HG03565 (cell line): ENCODE data around the gene ALPL.
A peak's percentile ranks its signal among the peaks of the same experiment; 100 is the strongest.

Experiments used
- ATAC-seq: cut with Tn5 transposase; IDR thresholded peaks from one replicate; pipeline ENCODE4 v1.9.1; 2021; ENCODE audit warnings: mild to moderate bottlenecking, moderate library complexity; ENCODE audit not compliant: unreplicated experiment

ALPL gene

DNA sequence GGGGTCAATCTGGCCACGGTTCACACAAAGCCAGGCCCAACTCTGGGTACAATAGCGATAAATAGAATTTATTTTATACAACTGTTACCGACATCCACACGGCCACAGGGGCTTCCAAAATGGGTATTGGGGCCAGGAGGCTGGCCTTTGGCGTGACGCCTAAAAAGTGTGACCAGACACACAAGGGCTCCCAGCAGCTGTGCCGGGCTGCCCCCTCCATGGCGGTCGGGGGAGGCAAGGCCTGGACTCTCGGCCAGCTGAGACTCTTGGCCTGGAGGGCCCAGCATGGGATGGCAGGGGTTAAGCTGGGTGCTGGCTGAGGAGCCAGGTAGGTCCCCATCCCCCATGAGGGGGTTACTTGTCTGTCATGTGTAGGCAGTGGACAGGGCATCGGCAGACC lies 87.0 kb downstream of the ALPL start:
- ATAC-seq, result no peak

DNA sequence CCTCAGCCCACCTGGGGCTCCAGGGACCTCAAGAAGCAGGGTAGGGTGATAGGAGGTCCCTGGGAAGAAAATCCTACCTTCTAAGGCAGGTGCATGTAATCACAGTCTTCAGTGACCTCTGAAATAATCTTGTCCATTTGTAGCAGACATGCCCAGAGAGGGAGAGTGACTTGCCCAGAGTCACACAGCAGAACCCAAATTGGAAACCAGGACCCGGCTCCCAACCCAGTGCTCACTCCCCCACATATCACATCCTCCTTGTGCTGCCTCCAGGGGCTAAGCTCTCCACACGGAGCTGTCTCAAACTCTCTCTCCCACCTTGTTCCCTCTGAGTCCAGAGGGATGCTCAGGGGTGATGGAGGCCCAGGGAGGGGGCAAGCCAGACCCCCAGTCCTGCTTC lies 87.4 kb downstream of the ALPL start:
- no peak for ATAC-seq

DNA sequence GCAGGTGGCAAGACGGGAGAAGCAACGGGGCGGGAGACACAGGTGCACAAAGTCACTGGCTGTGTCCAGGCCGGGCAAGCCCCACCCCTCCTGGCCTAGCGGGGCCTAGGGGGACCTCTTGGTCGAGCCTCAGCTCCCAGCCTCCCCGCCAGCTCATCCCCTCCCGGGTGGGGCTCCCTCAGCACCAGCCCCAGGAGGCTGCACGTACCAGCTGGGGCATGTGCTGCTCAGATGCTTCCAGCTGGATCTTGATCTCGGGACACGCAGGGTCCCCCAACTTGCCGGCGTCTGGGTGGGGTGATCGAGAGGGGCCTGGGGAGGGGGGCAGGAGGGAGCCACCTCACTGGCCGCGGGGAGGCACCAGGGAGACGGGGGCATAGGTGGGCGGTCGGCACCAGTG lies 88.5 kb downstream of the ALPL start:
- ATAC-seq, result no peak

DNA sequence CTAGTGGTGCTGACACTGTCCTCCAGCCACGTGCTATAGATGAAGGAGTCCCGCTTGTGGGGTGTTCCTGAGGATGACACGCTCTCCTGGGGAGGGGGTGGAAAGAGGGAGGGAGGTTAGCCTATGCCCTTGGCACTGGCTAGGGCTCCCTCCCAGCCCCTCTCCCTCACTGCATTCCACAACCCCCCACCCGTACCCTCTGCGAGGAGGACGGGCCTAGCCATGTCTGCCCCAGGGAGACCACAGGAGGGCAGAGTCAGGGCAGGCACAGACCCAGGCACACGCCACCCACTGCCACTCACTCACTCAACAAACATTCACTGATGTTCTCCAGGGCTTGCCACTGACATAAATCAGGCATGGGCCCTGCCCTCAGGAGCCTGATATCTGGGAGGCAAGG lies 89.2 kb downstream of the ALPL start:
- no peak for ATAC-seq

DNA sequence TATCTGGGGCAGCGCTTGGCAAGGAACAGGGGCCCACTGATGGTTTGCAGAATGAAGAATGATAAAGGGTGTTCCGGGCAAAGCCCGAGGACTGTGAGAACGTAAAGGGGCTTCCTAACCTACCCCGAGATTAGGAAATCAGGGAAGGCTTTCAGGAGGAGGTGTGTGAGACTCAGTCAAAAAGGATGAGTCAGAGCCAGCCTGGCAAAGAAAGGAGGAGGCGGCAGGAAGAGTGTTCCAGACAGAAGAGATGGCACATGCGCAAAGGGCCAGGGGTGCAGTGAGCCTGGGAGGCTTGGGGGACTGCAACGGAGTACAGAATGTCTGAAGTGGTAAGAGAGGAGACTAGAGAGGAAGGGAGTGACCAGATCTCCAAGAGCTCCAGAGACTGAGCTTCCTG lies 89.7 kb downstream of the ALPL start:
- ATAC-seq, result no peak

DNA sequence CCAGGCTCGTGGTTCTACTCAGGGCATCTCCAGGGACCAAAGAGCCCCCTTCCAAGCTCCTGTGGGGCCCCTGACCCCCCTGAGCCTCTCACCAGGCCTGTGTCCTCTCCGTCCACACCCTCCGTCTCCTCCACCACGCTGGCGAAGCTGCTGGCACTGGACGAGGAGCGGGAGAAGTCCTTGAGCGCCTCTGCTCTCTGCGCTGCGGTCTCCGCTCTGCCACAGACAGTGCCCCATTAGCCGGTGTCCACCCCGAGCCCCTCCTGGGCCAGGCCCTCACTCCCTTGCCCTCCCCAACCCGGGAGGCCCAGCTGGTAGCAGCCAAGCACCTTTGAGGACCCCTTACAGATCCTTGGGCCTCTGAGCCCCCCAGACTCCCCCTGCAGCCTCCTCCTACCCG lies 90.2 kb downstream of the ALPL start:
- no peak for ATAC-seq

DNA sequence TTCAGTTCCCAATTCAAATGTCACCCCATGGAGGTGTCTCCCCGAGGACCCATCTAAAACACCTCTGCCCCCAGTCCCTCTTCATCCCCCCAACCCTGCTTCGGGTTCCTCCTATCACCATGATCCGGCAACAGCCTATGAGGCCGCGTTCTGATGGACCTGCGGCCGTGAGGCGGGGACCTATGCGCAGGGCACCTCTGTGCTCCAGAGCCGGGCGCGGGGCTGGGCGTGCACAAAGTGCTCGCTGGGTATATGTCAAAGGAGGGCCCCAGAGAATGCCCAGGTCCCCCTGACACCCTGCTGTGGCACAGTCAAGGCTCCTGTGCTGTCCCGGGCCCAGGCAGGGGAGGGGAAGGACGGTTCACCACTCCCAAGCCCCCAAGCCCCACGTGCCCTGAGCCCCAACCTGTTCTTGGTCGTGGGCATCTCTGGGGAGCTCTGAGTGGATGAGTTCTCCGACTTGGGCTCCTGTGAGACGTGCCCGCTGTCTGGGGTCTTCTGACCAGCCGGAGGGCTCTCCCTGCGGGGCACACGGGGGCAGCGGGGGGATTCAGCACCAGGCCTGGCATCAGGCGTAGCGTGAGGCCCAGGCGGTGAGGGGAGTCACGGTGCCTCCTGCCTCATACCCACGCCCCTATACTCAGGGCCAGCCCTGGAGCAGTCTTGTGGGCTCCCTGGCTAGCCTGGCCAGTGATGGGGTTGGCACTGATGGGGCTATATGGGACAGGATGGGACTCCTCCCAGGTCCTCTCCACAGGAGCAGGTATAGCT lies 92.2 kb downstream of the ALPL start:
- ATAC-seq, result no peak

DNA sequence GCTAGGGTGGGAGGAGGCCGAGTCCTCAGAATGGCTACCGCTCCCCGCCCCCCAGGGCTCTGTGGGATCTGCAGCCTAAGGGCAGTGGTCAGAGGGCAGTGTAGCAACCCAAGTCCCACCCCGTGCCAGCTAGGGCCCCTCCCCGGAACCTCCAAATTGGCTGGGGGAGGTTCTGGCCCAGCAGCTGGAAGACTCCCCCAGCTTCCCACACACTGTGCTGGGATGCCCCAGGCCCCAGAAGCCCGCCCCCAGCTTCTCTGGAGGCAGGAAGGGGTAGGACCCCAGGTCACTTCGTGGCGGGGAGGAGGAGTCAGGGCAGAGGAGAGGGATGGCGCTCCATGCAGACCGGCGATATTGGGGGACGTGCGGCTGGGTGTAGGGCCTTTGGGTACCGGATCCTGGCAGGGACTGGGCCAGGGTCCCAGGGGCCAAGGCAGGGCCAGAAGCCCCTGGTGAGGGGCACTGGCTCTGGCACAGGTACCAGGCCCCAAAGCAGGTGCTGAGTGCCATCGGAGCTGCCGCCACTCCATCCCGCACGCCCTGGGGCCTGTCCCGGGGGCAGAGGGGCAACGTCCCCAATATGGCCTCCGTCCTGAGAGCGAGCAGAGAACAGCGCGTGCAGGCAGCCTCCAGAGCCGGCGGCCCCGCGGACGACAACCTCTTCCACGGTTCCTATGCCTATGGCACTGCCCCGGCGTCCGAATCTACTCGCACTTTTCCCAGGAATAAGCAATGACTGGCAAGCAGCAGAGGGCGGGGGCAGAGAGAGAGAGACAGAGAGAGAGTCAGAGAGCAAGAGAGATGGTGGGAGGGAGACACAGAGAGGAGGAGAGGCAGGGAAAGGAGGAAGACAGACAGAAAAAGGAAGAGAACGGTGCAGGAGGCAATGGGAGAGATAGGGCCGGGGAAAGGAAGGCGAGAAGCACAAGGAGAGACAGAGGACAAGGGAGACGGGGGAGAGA lies 94.2 kb downstream of the ALPL start:
- no peak for ATAC-seq

DNA sequence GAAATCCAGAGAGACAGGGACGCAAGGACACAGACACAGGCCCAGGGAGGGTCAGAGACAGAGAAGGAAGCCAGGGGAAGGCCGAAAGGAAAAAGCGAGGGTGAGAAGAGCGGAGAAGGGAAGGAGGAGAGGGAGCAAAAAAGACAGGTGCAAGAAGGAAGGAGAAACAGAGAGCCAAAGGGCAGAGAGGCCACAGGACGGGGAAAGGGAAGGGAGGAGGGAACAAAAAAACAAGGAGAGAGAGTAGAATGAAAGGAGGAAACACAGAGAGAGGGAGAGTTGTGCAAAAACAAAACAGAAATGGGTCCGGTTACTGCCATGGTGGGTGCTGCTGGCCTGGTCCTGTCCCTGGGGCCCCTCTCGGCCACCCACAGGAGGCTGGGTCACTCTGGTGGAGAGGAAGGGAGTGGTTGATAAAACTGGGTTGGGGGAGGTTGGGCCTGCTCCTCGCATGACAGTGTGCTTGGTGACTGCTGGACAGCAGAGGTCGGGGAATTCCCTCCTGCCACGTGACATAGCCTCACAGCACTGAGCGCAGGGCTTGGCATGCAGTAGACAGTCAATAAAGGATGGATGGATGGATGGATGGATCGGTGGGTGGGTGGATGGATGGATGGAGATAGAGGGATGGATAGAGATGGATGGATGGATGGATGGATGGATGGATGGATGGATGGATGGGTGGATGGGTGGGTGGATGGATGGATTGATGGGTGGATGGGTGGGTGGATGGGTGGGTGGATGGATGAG lies 95.2 kb downstream of the ALPL start:
- ATAC-seq, result no peak

DNA sequence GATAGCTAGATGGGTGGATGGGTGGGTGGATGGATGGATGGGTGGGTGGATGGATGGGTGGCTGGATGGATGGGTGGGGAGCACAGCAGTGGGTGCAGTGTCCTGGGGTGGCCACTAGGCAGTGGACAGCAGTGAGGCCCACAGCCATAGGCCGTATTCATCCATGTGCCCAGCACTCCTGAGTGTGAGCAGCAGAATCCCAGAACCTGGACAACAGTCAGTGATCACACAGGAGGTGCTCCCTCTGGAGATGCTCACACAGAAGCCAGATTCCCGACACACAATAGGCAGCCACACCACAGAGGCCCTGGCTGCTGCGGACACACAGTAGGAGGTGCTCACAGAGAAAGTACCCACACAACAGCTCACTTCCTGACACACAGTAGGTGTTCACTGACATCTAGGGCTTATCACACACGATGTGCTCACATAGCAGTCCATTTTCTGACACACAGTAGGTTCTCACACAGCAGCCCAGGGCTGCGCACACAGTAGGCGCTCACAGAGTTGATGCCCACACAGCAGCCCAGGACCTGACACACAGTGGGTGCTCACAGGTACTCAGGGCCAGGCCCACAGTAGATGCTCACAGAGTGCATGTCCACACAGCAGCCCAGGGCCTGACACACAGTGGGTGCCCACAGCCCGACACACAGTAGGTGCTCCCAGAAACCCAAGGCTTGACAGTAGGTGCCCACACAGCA lies 95.9 kb downstream of the ALPL start:
- no peak for ATAC-seq

DNA sequence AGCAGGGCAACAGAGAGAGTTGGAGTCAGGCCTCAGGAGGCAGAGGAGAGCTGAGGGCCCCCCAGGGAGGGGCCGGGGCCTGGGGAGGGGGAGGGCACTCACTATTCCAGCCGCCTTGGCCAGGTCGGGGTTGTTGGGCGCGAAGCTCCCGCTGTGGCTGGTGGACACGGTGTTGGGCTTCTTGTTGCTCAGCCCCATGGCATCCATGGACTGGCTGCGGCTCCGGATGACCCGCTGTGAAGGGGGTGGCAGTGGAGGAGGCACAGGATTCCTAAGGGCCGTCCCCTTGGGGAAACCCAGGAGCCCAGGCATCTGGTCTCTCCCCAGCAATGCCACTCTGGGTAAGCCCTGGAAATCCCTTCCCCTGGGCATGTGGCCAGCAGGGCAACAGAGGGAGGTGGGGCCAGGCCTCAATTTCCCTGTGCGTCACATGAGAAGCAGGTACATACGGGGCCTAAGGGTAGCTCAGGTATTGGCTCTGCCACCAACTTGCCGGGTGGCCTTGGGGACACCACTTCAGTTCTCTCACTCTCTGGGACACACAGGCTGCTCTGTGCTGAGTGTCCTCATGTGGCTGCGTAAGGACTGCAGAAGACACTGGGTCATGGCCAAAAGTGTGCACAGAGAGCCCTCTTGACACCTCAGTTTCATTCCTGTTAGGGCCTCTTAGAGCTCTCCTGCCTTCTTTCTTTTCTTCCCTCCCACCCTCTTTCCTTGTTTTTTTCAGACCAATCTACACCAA lies 96.9 kb downstream of the ALPL start:
- ATAC-seq, result no peak

DNA sequence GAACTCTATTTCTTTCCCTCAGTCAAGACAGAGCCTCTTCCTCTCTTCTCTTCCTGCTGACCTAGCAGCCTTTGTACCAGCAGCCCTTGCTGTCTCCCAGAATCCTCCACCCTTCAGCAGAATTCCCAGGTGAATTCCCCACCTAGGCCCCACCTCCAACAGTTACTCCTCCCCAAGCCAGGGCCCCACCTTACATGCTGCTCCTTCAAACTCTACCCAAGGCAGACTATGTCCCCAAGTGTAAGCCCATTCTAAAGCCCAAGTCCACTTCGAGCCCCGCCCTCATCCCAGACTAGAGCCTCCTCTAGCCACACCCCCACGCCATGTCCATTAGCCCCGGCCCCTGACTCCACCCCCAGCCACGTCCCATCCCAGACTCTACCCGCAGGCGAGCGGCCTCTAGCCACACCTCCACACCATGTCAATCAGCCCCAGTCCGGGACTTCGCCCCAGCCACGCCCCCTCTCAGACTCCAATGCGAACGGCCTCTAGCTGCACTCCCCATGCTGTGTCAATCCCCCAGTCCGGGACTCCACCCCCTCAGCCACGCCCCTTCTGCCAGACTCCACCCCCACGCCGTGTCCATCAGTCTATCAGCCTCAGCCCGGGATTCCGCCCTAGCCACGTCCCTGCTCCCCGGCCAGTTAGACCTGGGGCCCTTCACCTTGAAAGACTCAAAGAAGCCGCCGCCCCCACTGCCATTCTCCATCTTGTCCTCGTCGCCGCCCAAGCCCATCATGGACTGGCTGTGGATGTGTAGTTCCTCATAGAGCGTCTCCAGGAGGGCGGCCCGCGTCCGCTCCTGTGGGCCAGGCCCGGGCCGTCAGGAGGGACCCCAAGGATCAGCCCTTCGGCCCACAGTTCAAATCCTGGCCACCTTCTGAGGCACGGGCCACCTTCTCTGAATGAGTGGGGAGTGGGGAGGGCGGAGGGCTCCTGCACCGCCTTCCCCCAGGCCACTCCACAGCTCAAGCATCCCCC lies 98.6 kb downstream of the ALPL start:
- peak; percentile 54 for ATAC-seq

DNA sequence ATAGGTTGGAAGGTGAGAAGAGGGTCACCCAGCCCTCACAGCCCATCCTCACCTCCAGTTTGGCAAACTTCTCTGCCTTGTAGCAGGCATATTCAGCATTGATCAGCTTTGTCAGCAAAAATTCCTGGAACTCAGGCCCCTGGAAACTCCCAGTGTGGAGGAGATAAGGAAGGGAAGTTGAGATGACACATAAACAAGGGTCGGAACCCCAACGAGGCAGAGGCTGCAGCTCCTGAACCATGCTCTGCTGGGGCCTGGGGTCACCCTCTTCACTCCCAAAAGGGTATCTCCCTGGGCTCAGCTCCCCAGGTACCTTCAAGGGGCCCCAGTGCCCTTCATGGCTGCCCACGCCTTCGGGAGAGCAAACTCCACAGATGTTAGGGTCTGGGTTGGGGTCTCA lies 99.6 kb downstream of the ALPL start:
- ATAC-seq, result no peak

DNA sequence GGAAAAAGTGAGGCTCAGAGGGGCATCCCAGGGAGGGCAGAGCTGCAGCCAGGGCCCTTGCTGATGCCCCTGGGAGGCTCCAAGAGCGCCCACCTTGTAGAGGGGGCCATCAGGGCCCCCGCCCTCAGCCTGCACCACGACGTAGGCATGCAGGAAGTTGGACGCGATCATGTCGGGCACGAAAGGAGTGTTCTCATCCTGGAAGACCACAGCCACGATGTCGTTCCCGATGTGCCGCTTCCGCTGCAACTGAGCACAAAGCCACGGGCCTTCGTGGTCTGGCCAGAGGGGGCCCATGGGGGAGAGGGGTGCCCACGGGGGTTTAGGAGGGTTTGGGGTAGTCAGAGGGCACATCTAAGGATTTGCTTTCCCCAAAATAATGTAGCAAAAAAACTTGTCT lies 100.8 kb downstream of the ALPL start:
- ATAC-seq, result no peak

DNA sequence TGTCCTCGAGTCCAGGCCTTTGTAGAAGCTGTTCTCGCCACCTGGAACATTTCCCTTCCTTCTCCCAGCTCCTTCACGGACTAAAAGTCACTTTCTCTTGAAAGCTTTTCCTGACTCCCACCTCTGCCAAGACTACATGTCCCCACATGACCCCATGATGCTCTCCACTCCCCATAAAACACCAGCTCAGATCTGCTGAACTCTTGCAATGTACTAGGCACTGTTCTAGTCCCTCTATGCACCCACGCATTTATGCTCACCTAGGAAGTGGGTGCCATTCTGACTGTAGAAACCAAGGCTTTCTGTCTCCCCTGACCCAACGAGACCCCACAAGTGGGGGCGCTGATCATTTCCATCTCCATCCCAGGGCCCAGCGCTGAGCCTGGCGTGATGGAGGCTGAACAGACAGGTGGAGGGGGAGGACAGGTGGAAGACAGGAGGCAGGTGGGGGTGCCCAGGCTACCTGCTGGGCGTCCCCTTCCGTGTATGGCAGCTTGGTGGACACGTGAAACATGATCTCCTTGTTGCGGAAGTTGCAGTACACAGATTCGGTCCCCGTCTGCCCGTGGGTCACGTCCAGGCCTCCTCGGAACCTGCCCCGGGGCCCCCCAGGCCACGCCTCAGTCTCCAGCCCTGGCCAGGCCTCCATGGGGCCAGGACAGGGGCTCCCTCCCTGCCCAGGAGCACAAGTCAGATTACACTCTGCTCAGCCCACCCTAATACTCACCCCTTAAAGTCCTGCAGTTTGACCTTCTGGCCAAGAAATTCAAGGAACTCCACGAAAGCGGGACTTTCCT lies 102.0 kb downstream of the ALPL start:
- ATAC-seq, result no peak

DNA sequence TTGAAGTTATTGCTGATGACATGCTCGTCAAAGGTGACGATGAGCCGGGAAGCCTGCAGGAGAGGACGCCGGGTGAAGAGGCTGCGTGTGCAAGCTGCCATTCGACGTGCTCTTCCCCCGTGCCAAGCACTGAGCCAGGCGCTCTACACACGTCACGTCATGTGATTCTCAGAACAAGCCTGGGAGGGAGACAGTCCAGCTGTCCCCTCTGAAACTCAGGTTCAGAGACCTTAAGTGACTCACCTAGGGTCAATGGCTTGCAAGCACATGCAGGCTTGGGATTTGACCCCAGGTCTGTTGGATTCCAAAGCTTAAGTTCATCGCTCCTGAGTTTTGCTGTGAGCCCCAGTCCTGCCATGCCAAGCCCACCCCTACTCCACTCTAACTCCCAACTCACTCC lies 102.8 kb downstream of the ALPL start:
- ATAC-seq, result no peak

DNA sequence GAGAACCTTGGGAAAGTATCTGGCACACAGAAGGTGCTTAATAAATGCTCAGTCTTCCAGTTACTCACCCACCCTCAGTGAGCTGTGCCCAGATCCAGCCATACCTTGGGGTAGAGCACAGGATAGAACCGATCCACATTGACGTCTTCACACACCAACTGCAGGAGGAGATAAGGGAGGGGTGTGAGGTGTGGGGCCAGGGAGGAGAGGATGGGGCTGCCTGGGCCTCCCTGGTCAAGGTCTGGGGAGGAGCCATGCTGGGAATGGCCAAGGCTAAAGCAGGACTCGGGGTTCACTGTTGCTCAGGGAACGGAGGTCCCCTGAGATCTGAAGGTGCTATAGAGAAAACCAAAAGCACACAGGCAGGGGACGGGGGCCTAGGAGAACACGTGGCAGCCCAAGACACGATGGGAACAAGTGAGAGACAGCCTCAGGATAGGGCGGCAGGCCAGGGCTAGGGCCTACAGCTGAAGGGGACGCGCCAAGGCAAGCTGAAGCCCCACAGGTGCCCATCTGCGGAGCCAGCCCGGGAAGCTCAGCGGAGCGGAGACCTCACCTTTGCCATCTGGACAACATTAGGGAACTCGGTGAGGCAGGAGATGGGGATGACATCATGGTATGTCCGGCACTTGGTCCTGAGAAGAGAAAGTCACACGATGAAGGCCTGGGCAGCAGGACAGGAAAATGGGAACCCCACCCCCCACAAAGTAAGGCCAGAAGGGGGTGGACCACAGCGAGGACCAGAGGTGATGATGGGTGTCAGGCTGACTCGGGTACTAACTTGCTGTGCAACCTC lies 104.0 kb downstream of the ALPL start:
- no peak for ATAC-seq
